Astrocyte (in vitro differentiated cells and primary cell): ENCODE results near the gene FZR1.

Experiments used
- EZH2 ChIP-seq: IDR thresholded peaks from 2 replicates; pipeline ENCODE4 v1.6.1; 2012; ENCODE audit warnings: mild to moderate bottlenecking, low read length, inconsistent platforms; ENCODE audit not compliant: insufficient read depth
- TF ChIP-seq, protein P1 (sequence below): IDR thresholded peaks from 2 replicates; pipeline ENCODE4 v1.5.1; 2011; ENCODE audit warnings: low read depth, mild to moderate bottlenecking, inconsistent platforms, low read length, moderate library complexity; ENCODE audit not compliant: insufficient read depth

DNA sequence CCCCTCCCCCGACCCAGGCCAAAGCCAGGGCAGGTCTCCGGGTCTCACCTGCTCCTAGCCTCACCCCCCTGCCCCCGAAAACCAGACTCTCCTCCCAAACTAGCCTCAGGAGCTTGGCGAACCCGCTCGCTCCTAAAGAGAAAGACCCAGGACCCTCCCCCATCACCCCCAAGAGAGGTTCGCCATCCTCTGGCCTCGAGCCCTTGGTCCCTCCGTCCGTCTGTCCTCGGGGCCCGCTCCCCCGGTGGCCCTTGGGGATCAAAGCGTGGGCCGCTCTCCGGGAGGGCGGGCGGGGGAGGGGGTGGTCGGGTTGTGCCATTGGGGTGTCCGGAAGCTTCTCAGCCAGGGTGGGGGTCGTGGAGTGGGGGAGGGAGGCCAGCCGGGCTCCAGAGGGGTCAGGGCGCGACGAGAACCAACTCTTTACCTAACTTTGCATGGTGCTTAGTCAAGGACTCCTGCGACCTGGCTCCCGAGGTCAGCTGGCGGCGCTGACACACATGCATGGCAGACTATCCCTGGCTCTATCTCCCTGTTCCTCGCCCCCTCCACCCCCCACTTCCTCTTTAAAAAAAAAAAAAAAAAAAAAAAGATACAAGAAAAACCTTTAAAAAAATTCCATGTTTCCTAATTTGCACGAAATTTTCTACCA lies 41.4 kb upstream of the FZR1 start:
- TF ChIP-seq, protein P1, sequence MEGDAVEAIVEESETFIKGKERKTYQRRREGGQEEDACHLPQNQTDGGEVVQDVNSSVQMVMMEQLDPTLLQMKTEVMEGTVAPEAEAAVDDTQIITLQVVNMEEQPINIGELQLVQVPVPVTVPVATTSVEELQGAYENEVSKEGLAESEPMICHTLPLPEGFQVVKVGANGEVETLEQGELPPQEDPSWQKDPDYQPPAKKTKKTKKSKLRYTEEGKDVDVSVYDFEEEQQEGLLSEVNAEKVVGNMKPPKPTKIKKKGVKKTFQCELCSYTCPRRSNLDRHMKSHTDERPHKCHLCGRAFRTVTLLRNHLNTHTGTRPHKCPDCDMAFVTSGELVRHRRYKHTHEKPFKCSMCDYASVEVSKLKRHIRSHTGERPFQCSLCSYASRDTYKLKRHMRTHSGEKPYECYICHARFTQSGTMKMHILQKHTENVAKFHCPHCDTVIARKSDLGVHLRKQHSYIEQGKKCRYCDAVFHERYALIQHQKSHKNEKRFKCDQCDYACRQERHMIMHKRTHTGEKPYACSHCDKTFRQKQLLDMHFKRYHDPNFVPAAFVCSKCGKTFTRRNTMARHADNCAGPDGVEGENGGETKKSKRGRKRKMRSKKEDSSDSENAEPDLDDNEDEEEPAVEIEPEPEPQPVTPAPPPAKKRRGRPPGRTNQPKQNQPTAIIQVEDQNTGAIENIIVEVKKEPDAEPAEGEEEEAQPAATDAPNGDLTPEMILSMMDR, result no peak
- no peak for TF ChIP-seq EZH2
